Activated CD4-positive, alpha-beta T cell treated with anti-CD3 and anti-CD28 coated beads for 4 hours (primary cell): ENCODE results near the gene CNIH3.
A peak's percentile ranks its signal among the peaks of the same experiment; 100 is the strongest.

Source experiments
- DNase-seq, 2 donors: peaks; one replicate each; pipeline ENCODE4 v3.0.0-alpha.2; 2020

The CNIH3 gene

DNA sequence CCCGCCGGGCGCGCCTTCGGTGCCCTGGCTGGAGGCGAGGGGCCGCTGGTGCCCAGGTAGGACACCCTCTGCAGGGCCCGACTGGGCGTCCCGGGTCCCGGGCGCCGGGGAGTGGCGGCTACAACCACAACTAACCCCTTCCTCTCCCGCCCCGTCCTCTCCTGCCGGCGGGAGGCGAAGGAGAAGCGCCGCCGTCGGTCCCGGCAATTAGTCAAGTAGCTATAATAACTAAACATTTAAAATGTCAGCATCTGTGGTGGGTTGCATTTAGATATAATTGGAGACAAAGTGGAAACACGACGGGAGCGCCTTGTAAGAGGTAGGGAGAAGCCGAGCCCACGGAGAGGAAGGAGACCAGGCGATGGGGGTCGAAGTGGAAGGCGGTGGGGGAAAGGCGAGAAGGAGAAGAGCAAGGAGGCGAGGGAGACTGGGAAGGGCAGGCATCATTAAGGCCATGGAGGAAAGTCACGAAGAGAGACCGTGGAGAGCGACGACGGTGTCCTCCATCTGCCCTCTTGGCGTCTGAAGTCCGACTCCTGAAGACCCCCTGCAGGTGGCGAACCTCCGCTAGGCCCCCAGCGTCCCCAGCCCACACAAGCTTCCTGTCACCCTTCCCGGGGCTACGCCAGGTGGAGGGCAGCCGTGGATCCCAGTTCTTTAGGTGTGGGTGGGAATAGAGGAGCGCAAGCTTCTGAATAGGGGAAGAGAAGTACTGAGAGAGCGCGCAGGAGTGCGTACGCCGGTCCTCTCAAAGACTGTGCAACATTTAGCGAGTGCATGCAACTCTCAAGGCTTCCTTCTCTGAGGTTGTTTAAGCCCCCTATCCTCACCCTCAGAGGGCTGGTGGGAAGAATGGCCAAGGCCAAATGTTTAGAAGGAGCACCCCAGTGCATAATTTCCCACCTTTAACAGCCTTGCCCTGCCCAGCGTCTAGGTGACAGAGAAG is 1.6 kb downstream of the CNIH3 start:
- no peak for DNase-seq

GRCh38 chr1:224619209-224619608 is 3.1 kb downstream of the CNIH3 start:
- DNase-seq, result no peak

DNA sequence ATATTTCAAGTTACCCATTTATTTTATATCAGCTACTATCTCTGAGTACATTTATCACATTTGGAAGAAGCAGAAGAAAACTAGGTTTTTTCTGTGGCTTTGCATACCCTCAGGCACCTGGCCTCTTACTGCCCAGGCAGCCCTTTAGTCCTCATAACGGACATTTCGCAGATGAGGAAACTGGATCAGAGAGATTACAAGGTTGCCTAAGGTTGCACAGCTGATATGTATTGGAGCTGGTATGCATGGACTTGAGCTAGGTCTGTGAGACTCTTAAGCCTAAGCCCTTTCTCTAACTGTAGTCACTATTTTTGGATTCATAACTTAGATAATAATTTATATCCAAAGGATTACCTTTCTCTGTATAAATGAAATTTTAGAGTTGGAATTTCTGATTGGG is 4.0 kb downstream of the CNIH3 start:
- DNase-seq, result no peak

DNA sequence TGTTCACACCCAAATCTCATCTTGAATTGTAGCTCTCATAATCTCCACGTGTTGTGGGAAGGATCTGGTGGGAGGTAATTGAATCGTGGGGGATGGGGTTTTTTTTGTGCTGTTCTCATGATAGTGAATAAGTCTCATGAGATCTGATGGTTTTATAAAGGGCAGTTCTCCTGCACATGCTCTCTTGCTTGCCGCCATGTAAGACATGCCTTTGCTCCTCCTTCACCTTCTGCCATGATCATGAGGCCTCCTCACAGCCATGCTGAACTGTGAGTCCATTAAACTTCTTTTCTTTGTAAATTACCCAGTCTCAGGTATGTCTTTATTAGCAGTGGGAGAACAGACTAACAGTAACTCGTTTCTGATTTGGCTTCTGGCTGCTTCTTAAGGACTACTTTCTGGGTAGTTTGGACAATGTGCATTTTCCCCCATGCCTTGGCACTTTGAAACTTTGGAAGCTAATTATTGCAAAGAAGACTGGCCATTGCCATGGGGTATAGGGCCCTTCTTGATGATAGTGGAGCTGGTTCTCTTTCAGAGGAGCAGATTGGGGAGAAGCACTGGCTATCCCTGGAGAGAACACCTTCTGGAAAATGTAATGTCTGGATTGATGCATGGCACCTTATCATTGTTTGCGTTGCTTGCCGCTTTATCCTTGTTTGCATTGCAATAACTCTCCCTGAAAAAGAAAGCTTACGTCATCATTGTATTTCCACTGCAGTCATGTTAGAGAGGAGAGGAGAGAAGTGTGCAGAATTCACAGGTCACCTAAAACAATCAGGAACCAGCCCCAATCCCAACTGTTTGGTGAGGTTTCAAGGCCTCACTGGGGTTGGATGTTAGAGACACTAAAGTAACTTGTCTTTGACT is 5.9 kb downstream of the CNIH3 start:
- no peak for DNase-seq

- no peak for DNase-seq
These were observed 6.7 kb downstream of the CNIH3 start for GRCh38 chr1:224622831-224623230.

DNA sequence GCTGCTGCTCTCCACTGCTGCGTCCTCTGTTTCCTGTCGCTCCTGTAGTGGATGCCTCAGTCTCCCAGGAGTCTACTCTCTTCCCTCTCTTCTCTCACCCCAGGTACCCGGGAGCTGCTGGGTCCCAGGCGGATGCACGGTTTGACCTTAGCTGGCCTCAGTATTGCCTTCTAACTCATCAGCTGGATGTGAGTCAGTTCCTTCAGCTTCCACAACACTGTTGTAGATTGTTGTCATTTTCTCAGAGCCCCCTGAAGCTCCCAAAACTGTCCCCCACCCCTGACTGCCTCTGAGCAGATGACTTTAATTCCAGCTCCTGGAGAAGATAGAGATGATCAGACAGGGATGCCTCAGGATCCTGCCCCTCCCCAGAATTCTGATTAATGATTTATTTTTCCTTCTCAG is 7.2 kb downstream of the CNIH3 start:
- DNase-seq, result no peak

DNA sequence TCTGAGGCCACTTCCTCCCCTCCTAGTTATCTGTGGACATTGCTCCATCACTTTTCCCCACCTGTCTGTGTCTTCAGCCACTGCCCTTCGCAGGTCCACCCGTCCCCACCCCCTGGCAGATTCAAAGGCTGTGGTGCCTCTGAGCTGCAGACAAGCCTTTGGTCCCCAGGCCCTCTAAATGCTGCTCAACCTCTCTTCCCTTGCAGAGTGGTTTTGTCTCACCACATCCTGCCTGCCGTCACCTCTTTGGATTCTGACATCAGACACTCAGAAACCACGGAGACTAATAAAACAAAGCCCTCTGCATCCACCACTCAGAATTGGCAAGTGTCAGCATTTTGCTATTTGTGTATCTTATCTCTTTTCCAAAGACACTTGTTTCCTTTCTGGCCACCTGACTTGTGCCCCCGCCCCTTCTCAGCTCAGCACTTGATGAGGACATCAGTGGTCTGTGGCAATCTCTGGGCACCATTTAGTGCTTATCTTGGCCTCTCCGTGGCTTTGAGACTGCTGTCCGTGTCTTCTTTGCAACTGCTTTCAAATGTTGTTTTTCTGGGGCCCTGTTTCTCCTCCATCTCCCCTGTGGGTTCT is 7.7 kb downstream of the CNIH3 start:
- peak; percentile 49 to 53 for DNase-seq

- no peak for DNase-seq
These were observed 8.3 kb downstream of the CNIH3 start for GRCh38 chr1:224624432-224624831.

DNA sequence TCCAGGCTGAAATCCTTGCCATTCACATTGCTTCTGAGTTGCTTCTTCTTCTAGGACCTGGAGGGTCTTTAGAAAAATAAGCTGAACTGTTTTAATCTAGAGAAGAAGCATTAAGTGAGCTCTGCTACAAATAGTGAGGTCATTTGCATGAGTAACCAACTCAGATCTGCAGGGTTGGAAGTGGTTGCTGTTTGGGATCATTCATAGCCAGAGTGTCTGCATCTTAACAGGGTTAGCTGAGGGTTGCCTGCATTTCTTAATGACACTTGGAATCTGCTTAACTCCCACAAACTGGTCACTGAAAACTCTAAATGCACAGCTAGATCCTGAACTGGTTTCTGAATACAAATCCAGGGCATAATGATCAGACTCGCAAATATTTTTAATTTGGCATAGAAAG is 9.9 kb downstream of the CNIH3 start:
- DNase-seq, result no peak

DNA sequence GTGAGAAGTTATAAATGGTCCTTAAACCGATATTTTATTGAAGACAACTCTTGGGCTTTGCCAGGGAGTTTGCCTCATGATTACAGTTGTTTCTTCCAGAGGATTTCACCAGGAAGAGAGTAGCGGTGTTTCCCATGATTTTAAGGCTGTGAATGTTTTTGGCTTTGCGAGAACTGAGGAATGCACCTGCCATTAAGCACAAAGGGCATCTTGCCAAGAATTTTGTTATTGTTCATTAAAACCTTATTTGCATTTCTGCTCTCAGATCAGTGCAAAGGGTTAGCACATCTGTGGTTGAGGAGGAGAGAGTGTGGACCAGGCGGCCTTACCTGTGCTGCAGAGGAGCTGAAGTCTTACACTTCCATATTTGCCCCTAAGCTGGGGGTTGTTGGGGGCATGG is 13.8 kb downstream of the CNIH3 start:
- DNase-seq, result no peak

DNA sequence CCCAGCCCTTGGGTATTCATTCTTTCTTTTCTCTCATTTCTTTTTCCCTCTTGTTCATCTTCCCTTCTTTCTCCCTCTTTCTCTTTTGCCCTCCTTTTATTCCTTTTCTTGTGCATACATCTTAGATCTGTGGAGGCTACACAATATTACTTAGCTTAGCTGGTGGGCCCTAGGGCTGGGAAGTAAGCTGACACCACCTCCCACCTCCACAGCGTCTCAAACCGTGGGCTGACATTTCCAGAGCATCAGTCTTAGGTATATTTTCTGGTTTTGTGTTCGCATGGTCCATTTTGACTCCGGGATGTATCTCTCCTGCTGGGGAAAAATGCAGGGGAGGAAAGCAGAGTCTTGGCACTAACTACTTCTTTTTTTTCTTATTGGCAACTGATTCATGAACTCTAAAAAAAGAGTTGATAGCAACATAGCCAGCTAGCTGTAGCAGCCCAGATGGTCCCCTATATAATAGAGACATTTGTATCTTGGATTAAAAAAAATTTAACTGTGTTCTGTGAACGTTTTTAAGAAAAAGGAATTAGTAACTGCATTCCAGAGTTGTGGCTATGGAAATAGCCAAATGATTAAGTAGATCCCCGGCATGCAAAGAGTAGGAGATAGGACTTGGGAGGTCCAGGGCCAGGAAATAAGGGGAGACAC is 15.5 kb downstream of the CNIH3 start:
- DNase-seq, result no peak

- DNase-seq, result no peak
These were observed 16.3 kb downstream of the CNIH3 start for GRCh38 chr1:224632381-224632871.

GRCh38 chr1:224632921-224633321 is 16.8 kb downstream of the CNIH3 start:
- no peak for DNase-seq

DNA sequence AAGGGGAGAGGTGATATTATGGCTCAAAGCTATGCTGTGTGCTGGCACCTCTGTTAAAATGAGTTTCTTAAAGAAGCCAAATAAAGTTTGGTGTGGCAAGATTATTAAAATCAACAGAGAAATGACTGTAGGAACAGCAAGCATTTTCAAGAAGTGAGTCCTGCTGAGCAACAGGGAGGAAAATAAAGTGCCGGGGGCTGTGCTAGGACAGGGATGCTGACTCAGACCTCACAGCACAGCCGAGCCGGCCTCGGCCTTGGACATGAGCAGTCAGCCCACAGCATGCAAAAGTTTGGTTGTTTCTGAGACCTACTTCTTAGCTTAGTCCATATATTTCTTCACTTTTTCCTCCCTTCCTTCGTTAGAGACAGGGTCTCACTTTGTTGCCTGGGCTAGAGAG is 19.2 kb downstream of the CNIH3 start:
- DNase-seq, result no peak

DNA sequence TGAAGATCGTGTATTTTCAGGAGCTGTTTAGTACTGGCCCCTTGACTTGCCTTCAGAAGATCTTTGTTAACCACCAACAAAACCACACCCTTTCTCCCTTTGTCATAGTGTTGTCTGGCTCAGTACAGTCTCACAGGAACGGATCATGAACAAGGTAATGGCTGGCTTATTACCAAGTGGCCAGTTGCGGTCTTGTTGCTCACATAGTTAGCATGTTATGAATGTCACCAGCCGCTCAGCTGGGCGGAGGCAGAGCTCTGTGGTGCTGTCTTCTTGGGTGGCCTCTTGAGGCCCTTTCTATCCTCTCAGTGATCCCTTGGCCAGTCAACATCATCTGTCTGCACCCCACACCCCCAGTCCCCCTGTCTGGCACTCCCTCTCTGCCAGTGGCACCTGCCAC is 21.4 kb downstream of the CNIH3 start:
- DNase-seq, result no peak

GRCh38 chr1:224637936-224638335 is 21.8 kb downstream of the CNIH3 start:
- no peak for DNase-seq

GRCh38 chr1:224639426-224639975 is 23.4 kb downstream of the CNIH3 start:
- no peak for DNase-seq

DNA sequence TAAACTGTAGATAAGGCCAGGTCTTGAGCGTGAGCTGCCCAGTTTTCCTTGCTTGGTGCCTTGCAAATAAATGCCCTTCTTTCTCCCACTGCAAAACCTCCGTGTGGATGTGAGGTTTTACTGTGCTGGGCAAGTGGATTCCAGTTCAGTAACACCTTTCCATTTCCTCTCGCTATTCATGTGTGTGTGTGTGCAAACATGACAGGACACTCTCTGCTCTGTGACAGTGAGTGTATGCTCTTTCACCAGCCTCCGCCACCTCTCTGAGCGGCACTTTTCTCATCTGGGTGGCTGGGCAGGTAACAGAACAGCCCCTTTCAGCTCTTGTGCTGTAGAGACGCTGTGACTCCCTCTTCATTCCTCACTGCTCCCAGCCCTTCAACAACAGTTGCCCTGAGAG is 23.9 kb downstream of the CNIH3 start:
- DNase-seq, result no peak

GRCh38 chr1:224640587-224640986 is 24.5 kb downstream of the CNIH3 start:
- no peak for DNase-seq

DNA sequence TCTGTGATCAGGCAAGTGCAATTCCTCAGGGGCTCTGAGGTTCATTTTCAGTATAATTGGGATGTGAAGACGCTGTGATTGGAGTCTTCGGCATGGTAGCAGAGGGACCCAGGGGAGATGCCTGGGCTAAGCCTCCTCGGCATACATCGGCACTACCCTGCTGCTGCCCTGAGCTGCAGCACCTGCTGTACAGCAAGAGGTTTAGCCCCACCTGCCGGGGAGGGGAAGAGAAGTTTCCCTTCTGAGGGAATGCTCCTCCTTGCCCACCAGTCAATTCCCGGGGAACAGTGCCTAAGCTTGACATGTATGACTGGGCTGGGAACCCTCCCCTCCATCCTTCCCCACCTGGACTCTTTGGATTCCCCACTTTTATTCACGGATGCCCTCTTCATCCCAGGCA is 24.9 kb downstream of the CNIH3 start:
- no peak for DNase-seq

DNA sequence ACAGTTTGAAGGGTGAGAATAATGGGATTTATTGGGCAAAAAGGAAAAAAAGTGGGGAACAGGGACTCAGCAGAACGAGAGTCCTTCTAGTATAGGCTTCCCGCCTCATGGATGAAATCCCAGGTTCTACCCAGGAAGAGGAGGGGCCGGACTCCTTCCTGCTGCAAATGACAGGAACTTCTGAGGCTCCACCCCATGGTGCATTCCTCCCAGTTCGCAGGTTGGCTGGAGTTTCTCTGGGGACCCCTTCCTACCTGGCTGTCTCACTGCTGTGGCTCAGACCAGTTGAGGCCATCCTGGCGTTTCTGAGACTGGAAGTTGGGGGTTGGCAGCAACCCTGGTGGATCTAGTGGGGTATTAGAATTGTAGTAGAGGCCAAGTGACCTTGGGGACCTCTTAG is 27.5 kb downstream of the CNIH3 start:
- DNase-seq, result no peak

- peak; percentile 40 to 60 for DNase-seq
These were observed 28.5 kb downstream of the CNIH3 start for GRCh38 chr1:224644553-224645154.
